Osteocyte (in vitro differentiated cells): ENCODE measurements around the gene TP73. TPM values are rescaled to one million over a fixed set of nuclear protein-coding genes. Genes with fewer than 3 reads are reported as not detected.

Source experiments
- DNase-seq: peaks from one replicate; pipeline ENCODE4 v3.0.0; 2021; ENCODE audit warnings: mixed read lengths; ENCODE audit not compliant: unreplicated experiment; ENCODE audit errors: extremely low spot score
- H3K27ac Mint-ChIP-seq: one replicate; pipeline ENCODE4 v1.8.0; 2021; ENCODE audit warnings: mild to moderate bottlenecking, mixed read lengths; ENCODE audit not compliant: unreplicated experiment
- H3K27me3 Mint-ChIP-seq: one replicate; pipeline ENCODE4 v1.8.0; 2021; ENCODE audit warnings: mixed read lengths; ENCODE audit not compliant: unreplicated experiment
- H3K36me3 Mint-ChIP-seq: one replicate; pipeline ENCODE4 v1.8.0; 2021; ENCODE audit warnings: mixed read lengths; ENCODE audit not compliant: unreplicated experiment
- H3K4me1 Mint-ChIP-seq: one replicate; pipeline ENCODE4 v1.8.0; 2021; ENCODE audit warnings: mixed read lengths; ENCODE audit not compliant: unreplicated experiment
- H3K4me3 Mint-ChIP-seq: one replicate; pipeline ENCODE4 v1.8.0; 2021; ENCODE audit warnings: mild to moderate bottlenecking, moderate library complexity, mixed read lengths; ENCODE audit not compliant: unreplicated experiment
- H3K9me3 Mint-ChIP-seq: one replicate; pipeline ENCODE4 v1.8.0; 2021; ENCODE audit warnings: mixed read lengths; ENCODE audit not compliant: unreplicated experiment
- CTCF ChIP-seq: fragments of 200-600 bp; sonication (generic); IDR thresholded peaks from 2 replicates; pipeline ENCODE4 v1.5.0; 2021; ENCODE audit warnings: antibody characterized with exemption, mild to moderate bottlenecking, moderate library complexity
- total RNA-seq: library from RNA; stranded (reverse); gene quantifications from 2 replicates; pipeline ENCODE4 v1.2.1, GENCODE V29; 2021

The TP73 gene
- total RNA-seq, 1 donor from 2014 or later, result 0.24 TPM

- Mint-ChIP-seq H3K4me3 (no peak overlapping the region), H3K36me3 (peaks cover 14% of the 10 kb centered on the region), H3K27ac (no peak overlapping the region), H3K27me3 (no peaks in the 10 kb centered on the region), H3K4me1 (peaks cover 12% of the 10 kb centered on the region), H3K9me3 (no peaks in the 10 kb centered on the region)
- TF ChIP-seq CTCF, result no peak
- DNase-seq, result no peak
Measured at GRCh38 chr1:3777078-3777547, 124.8 kb downstream of the TP73 start.

- no peak for DNase-seq
- Mint-ChIP-seq H3K36me3 (peaks cover 16% of the 10 kb centered on the region), H3K27ac (no peak overlapping the region), H3K4me3 (no peak overlapping the region), H3K9me3 (no peaks in the 10 kb centered on the region), H3K27me3 (no peaks in the 10 kb centered on the region), H3K4me1 (peaks cover 12% of the 10 kb centered on the region)
- no peak for TF ChIP-seq CTCF
Measured at GRCh38 chr1:3777647-3778589, 125.6 kb downstream of the TP73 start.

- no peak overlapping the region for H3K27ac Mint-ChIP-seq
- H3K4me1 Mint-ChIP-seq, result peaks cover 12% of the 10 kb centered on the region
- no peak for DNase-seq
- no peak overlapping the region for H3K4me3 Mint-ChIP-seq
- peaks cover 16% of the 10 kb centered on the region for H3K36me3 Mint-ChIP-seq
- TF ChIP-seq CTCF, result no peak
- H3K27me3 Mint-ChIP-seq, result no peaks in the 10 kb centered on the region
- H3K9me3 Mint-ChIP-seq, result no peaks in the 10 kb centered on the region
Measured at GRCh38 chr1:3778590-3779264, 126.4 kb downstream of the TP73 start.

GRCh38 chr1:3779265-3779911 is 127.1 kb downstream of the TP73 start:
- no peak for TF ChIP-seq CTCF
- H3K4me1 Mint-ChIP-seq, result peaks cover 12% of the 10 kb centered on the region
- peaks cover 23% of the 10 kb centered on the region for H3K36me3 Mint-ChIP-seq
- H3K27me3 Mint-ChIP-seq, result no peaks in the 10 kb centered on the region
- no peak overlapping the region for H3K27ac Mint-ChIP-seq
- H3K9me3 Mint-ChIP-seq, result no peaks in the 10 kb centered on the region
- no peak overlapping the region for H3K4me3 Mint-ChIP-seq
- DNase-seq, result no peak
